ENCODE measurements around the gene WDR41.
"Not testable (repeated sequence)": the region's sequence is repeated elsewhere in the genome, so short reads cannot be mapped to it uniquely, and the experiment has no call there.

The WDR41 gene, protein sequence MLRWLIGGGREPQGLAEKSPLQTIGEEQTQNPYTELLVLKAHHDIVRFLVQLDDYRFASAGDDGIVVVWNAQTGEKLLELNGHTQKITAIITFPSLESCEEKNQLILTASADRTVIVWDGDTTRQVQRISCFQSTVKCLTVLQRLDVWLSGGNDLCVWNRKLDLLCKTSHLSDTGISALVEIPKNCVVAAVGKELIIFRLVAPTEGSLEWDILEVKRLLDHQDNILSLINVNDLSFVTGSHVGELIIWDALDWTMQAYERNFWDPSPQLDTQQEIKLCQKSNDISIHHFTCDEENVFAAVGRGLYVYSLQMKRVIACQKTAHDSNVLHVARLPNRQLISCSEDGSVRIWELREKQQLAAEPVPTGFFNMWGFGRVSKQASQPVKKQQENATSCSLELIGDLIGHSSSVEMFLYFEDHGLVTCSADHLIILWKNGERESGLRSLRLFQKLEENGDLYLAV

DNA sequence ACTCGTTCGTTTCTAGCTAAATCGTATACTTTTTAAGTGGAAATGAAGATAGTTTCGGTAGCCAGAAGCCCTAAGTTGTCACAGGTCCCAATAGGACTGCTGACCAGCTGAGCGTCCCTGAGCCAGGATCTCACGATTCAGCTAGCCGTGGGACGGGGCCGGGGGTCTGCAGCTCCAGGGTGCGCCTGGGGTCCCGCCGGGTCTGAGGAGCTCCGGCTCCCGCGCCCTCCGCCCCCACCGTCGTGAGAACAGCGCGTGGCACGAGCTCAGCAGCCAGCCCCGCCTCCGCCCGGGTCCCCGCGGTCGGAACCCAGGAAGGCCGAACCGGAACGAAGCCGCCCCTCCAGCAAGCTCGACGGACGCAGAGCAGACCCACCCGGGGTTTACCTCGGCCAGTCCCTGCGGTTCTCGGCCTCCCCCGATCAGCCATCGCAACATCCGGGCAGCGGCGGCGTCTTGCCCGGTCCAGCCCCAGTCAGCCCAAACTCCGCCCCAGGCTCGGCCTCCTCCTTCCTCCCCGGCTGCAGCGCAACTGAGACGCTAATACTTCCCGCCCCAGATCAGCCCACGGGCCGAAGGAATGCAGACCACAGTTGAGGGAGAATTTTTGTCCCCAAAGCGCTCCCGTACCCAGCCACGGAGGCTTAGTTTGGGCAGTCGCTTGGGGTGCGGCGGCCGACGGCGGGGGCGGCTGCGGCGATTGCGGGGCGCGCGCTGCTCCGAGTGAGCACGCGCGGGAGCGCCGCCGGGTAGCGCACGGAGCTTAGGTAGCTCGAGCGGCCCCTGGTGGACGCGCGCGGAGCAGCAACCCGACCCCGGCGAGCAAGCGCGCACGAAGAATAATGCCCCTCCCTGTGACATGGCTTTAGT is at the start of gene WDR41:
Gene WDR41 (minus strand): TSS at position 534 of the 870 bp plus-strand sequence. CDS start 96 bp downstream, at position 438.
- DNase-seq (ENCODE audit: low spot score) = peak; percentile 69

DNA sequence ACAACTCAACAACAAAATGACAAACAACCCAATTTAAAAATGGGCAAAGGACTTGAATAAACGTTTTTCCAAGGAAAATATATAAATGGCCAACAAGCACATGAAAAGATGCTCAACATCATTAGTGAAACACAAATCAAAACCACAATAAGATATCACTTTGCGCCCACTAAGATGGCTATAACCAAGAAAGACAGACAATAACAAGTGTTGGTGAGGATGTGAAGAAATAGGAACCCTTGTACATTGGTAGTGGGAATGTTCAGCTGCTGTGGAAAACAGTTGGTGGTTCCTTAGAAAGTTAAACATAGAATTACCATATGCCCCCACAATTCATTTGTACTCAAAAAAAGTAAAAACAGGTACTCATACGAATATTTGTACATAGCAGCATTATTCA is 39.2 kb upstream of the WDR41 start:
- no peak for DNase-seq (ENCODE audit: low spot score)

DNA sequence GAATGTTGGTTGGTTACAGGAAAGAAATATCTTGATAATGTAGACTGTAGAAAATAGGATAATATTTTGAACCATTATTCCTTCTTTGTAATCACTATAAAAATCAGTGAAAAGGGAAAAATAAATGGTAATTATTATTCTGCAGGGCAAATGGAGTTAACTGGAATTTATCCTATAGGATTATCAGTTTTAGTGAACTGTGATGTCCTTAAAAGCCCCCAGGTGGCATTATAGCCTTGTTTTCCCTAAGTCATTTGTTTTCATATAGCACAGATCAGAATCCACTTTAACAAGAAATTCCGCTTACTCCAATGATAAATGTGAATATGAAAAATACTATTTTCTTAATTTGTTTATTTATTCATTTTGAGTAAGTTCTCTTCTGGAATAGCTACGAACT is 26.2 kb upstream of the WDR41 start:
- DNase-seq (ENCODE audit: low spot score) = peak; percentile 2

DNA sequence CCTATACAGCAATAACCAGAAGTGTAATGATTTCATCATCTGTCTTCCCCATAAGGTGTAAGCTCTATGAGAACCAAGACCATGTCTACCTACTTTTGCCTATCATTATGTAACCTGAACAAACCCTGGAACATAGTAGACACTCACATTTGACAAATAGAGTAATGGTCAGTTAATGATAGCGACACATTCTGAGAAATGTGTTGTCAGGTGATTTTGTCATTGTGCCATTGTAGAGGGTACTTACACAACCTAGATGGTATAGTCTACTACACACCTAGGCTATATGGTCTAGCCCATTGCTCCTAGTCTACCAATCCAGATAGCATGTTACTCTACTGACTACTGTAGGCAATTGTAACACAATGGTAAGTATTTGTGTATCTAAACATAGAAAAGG is 22.3 kb upstream of the WDR41 start:
- DNase-seq (ENCODE audit: low spot score) = no peak

DNA sequence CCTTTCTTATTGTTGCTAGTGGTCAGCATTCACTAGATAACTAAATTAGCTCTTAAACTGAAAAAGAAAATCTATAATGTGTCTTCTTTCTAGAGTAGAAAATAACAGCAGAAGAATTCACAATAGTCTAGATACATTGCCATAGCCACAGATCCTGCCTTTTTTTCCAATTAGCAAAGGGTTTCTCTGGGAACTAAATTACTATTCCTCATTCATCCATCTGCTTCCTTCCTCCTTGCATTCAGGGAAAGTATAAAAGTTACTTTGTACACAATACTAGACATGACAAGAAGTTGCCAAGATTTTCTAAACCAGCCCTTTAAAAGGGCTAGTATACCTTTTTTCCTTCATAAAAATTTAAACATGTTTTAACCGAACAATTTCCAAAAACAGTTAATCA is 21.2 kb upstream of the WDR41 start:
- no peak for DNase-seq (ENCODE audit: low spot score)

DNA sequence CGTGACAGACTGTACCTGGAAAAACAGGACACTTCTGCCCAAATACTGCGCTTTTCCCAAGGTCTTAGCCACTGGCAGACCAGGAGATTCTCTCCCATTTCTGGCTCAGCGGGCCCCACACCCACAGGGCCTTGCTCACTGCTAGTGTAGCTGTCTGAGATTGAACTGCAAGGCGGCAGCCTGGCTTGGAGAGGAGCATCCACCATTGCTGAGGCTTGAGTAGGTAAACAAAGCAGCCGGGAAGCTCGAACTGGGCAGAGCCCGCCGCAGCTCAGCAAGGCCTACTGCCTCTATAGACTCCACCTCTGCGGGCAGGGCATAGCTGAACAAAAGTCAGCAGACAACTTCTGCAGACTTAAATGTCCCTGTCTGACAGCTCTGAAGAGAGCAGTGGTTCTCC is 9.0 kb upstream of the WDR41 start:
- DNase-seq (ENCODE audit: low spot score) = not testable (repeated sequence)

DNA sequence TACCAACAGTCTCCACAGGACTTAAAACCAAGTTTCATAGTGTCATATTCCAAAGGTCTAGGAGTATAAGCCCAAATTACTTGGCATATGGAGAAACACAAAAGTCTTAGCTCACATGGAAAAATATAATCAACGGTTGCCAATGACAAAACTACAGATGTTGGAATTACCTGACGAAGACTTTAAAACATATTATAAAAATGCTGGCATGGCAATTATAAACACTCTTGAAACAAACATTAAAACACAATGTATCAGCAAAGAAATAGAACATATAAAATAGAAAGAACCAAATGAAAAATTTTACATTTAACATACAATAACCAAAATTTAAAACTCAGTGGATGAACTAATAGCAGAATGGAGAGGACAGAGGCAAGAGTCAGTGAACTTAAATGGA is 7.9 kb upstream of the WDR41 start:
- no peak for DNase-seq (ENCODE audit: low spot score)

DNA sequence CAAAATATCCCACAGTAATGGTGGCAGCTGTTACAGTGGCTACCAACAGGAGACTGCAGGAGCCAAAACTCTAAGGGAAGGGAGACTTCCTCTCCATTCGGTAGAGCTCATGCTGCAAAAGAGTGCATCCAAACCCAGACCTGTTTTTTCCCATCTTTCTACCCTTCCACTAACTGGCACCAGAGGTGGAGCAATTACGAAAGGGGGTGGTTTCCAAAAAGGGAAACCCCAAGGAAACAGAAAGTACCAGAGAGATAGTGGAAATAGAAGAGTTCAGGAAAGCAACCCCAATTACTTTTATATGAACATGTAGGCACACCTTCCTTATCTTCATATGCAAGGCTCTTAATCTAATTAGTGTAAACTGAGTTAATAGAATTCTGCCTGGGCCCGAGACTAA is 7.3 kb upstream of the WDR41 start:
- DNase-seq (ENCODE audit: low spot score) = no peak

DNA sequence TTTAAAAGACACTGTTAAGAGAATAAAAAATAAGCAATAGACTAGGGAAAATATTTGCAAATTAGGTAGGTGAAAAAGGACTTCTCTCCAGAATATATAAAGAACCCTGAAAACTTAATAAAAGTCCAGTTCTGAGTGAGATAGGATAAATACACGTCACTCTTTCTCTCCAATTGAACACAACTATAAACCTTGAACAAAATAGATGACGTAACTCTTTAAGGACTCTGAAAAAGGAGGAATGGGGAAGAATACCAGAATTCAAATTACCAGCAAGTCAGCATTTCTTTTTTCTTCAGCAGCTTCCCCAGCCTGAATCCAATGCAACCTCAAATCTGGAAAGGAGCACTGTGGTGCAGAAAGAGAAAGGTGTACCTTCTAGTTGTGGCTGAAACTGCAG is 6.8 kb upstream of the WDR41 start:
- no peak for DNase-seq (ENCODE audit: low spot score)

DNA sequence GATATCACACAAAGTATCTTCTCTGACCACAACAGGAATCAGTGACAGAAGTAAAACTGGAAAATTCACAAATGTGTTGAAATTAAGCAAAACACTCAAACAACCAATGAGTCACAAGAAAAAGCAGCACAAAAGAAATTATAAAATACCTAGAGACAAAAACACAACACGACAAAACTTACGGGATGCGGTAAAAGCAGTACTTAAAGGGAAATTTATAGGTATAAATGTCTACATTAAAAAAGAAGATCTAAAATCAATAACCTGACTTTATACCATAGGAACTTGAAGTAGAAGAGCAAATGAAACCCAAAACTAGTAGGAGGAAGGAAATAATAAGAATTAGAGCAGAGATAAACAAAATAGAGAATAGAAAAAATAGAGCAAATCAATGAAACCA is 2.8 kb upstream of the WDR41 start:
- no peak for DNase-seq (ENCODE audit: low spot score)

DNA sequence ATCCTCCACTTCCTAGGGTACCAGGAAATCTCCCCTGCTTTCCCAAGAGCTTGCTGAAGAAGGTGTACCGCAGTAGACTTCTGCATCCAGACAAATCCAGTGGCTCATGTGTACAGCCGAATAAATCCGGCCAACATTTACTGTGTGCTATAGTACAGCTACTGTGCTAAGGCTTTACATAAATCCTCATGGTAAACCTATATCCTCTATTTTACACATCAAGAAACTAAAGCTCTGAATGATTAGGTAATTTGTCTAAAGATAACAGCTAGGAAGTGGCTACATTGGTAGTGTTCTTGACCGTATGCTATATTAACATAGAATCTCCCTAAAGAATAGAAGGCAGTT is 511 bp upstream of the WDR41 start:
- DNase-seq (ENCODE audit: low spot score) = no peak

DNA sequence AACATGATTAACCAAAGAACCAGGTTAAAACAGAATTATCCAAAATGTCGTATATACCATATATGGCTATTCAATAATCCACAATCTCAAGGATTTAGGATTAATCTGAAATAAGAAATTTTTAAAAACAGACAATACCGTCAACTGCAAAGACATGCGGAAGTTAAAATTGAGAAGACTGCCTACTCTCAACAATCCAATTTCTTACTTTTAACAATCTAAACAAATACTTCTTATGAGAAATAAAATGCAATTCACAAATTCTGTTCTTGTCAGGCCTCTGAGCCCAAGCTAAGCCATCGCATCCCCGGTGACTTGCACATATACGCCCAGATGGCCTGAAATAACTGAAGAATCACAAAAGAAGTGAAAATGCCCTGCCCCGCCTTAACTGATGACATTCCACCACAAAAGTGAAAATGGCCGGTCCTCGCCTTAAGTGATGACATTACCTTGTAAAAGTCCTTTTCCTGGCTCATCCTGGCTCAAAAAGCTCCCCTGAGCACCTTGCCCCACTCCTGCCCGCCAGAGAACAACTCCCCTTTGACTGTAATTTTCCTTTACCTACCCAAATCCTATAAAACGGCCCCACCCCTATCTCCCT is 1.3 kb downstream of the WDR41 start:
- DNase-seq (ENCODE audit: low spot score) = not testable (repeated sequence)

DNA sequence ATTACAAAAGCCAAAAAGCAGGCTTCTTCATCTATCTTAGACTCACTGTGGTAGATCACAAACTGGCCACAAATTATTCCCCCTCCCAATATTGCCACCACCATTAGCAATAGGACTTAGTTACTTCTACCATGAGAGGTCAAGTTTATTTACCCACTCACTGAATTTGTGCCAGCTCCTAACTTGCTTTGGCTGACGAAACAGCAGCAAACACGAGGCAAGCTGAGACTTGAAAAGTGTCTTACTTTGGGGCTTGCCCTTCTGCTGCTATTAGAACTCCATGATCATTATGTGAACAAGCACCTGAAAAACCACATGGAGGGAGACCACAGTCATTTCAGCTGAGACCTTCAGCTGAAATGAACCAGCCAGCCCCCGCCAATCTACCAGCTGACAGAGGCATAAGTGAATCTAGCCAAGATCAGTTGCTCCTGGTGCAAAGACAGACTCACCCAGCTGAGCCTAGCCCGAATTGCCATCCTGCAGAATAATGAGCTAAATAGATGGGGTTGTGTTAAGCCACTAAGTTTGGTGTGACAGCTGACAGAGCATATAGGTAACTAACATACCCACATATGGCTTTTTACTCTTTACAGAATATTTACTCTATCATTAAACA is 5.7 kb downstream of the WDR41 start:
- DNase-seq (ENCODE audit: low spot score) = no peak

DNA sequence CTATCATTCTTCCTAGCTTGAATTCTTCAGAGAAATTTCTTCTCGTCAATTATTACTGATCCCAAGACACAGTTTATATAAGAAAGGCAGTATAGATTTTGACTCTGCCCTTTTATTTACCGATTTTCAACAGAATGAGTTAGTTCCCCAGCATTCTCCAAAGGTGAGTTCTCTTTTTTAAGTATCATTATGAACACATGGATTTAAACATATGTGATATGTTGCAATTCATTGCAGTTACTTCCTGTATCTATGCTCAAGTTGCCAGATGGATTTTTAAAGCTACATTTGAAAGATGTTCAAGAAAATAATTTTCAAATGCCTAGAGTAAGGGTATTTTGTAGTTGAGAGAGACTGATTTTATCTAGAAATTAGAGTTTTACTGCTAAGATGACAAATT is 8.4 kb downstream of the WDR41 start:
- no peak for DNase-seq (ENCODE audit: low spot score)

DNA sequence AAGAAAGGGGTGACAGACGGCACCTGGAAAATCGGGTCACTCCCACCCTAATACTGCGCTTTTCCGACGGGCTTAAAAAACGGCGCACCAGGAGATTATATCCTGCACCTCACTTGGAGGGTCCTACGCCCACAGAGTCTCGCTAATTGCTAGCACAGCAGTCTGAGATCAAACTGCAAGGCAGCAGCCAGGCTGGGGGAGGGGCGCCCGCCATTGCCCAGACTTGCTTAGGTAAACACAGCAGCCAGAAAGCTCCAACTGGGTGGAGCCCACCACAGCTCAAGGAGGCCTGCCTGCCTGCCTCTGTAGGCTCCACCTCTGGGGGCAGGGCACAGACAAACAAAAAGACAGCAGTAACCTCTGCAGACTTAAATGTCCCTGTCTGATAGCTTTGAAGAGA is 17.1 kb downstream of the WDR41 start:
- not testable (repeated sequence) for DNase-seq (ENCODE audit: low spot score)

DNA sequence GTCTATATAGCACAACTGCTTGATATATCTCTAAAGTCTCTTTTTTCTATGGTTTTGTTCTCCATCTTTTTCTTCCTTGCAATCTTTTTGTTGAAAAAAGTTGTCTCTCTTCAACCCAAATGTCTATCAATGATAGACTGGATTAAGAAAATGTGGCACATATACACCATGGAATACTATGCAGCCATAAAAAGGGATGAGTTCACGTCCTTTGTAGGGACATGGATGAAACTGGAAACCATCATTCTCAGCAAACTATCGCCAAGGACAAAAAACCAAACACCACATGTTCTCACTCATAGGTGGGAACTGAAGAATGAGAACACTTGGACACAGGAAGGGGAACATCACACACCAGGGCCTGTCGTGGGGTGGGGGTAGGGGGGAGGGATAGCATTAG is 23.2 kb downstream of the WDR41 start:
- not testable (repeated sequence) for DNase-seq (ENCODE audit: low spot score)

DNA sequence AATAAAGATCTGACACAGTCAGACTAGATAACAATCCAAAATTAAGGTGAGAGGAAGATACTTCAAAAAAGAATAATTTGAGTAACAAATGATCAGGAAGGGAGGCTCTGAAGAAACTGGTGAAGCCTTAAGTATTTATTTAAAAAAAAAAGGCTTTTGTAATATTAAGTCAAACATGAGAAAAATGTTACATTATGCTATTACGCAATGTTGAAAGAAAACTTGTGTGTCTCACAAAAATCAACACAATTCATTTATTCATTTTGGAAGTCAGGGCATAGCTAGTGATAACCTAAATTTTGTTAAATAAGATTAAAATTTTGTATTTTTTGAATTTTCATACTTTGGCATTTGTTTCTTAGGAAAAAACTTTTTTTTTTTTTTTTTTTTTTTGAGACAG is 28.2 kb downstream of the WDR41 start:
- DNase-seq (ENCODE audit: low spot score) = no peak

DNA sequence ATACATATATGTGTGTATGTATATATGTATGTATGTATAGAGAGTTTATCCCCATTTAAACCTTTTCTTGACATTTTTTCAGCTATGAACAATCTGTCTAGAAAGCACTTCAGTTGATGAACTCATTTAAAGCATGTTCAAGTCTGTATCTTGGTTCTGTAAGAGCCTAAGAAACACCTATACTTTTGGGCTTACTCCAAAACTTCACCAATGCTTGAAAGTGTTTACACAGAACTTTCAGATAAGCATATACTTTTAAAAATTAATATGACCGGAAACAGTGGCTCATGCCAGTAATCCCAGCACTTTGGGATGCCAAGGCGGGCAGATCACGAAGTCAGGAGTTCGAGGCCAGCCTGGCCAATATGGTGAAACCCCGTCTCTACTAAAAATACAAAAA is 30.8 kb downstream of the WDR41 start:
- no peak for DNase-seq (ENCODE audit: low spot score)

DNA sequence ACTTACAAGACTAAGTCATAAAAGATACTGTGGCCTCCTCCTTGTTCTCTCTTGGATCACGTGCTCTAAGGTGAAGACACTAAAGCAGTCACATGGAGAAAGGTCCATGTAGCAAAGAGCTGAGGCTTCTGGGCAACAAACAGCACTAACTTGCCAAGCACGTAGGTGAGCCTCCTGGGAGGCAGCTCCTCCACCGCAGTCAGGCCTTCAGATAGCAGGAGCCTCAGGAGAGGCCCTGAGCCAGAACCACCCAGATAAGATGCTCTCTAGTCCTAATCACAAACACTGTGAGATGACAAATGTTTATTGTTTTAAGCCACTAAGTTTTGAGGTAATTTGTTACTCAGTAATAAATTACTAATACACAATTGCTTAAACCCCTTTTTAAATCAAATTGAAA is 38.0 kb downstream of the WDR41 start:
- DNase-seq (ENCODE audit: low spot score) = no peak

DNA sequence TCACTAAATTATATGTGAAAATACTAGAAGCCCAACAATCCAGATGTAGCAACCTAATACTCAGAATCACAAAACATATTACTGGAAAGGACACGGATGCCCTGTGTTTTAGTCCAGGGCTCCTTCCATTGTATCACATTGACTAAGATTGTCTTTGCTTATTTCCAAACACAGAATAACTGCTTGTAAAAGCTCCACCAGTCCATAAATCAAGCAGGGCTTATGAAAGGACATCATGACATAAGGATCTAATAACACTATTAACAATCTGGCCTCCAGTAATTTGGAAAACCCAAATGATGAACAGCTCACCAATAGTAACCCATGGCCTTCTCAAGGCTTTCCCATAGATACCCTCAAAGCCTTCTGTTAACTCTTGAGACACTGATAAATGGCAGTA is 39.8 kb downstream of the WDR41 start:
- DNase-seq (ENCODE audit: low spot score) = no peak

DNA sequence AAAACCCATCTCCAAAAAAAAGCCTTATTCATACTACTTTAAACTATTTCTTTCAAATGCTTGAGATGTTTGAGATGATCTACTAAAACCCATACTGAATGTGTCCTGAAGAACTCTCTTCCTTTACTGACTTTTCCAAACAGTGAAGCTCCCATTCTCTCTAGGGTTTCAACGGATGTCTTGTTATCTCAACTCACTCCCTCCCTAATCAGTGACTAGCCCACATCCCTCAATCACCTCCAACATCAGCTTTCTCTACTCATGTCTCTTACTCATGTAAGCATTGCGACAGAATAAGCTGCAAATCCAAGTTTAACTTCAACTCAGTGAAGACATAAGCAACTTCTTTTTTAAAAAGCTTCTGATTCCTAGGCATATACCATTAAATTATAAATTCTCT is 42.1 kb downstream of the WDR41 start:
- no peak for DNase-seq (ENCODE audit: low spot score)

DNA sequence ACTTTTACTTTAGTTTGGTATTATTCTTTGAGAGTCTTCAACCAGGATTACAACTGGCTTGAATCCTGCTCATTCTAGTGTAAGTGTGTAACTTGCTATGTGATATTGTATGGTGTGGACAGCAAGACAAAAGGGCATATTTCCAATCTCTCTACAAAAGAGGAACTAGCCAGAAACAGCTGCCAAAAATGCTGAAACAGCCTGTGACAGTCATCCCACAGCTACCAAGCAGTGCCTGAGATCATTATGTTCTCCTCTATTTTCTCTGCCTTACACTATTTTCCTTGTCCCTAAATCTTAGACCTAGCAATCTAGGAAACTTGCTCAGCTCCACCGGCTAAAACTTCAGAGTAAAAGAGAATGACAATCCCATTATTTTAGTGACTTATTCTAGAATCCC is 42.8 kb downstream of the WDR41 start:
- no peak for DNase-seq (ENCODE audit: low spot score)

DNA sequence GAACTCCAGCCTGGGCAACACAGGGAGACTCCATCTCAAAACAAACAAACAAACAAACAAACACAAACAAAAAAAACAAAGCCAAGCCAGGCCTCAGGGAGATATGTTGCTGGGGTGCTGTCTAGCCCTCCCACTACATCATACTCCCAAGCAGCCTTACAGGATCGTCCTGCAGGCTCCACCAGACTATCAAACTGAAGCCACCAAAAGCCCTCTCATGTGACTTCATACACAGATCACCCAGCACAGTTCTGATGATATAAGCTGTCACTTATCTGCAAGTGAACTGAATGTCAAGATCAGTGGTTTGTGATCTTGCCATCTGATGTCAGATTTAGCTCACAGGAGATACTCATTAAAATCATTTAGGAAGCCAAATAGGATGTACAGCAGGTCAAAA is 43.3 kb downstream of the WDR41 start:
- DNase-seq (ENCODE audit: low spot score) = no peak

All from COLO829 (cell line).